ENCODE data around the gene DHRS4L2.
"Not testable (repeated sequence)": the region's sequence is repeated elsewhere in the genome, so short reads cannot be mapped to it uniquely, and the experiment has no call there.

DNA sequence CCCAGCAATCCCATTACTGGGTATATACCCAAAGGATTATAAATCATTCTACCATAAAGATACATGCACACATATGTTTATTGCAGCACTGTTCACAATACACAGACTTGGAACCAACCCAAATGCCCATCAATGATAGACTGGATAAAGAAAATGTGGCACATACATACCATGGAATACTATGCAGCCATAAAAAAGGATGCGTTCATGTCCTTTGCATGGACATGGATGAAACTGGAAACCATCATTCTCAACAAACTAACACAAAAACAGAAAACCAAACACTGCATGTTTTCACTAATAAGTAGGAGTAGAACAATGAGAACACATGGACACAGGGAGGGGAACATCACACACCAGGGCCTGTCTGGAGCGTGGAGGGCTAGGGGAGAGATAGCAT, 42.6 kb downstream of the DHRS4L2 start:
- not testable (repeated sequence) for TF ChIP-seq FOXM1 (IDR thresholded peaks at IDR 0.05; ENCODE audit: borderline replicate concordance); FOXK2 (IDR thresholded peaks at IDR 0.05); TARDBP (IDR thresholded peaks at IDR 0.05); BHLHE40 (IDR thresholded peaks at IDR 0.05; ENCODE audit: borderline replicate concordance); SUZ12 (IDR thresholded peaks at IDR 0.05); ZNF384 (IDR thresholded peaks at IDR 0.05); SP1 (IDR thresholded peaks at IDR 0.05); NFRKB (IDR thresholded peaks at IDR 0.05); FOXA1 (IDR thresholded peaks at IDR 0.05); ARNT (IDR thresholded peaks at IDR 0.05); LEF1 (IDR thresholded peaks at IDR 0.05; ENCODE audit: borderline replicate concordance); ELF4 (IDR thresholded peaks at IDR 0.05)
- TF ChIP-seq, protein P1, sequence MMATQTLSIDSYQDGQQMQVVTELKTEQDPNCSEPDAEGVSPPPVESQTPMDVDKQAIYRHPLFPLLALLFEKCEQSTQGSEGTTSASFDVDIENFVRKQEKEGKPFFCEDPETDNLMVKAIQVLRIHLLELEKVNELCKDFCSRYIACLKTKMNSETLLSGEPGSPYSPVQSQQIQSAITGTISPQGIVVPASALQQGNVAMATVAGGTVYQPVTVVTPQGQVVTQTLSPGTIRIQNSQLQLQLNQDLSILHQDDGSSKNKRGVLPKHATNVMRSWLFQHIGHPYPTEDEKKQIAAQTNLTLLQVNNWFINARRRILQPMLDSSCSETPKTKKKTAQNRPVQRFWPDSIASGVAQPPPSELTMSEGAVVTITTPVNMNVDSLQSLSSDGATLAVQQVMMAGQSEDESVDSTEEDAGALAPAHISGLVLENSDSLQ (IDR thresholded peaks at IDR 0.05), result not testable (repeated sequence)
